Measurements from ENCODE around the gene POLR2J. TPM values are rescaled to one million over a fixed set of nuclear protein-coding genes. Genes with fewer than 3 reads are reported as not detected.
"Not testable (repeated sequence)": the region's sequence is repeated elsewhere in the genome, so short reads cannot be mapped to it uniquely, and the experiment has no call there.

POLR2J gene
- total RNA-seq, 1 donor from 2014 or later: 55.3 TPM

DNA sequence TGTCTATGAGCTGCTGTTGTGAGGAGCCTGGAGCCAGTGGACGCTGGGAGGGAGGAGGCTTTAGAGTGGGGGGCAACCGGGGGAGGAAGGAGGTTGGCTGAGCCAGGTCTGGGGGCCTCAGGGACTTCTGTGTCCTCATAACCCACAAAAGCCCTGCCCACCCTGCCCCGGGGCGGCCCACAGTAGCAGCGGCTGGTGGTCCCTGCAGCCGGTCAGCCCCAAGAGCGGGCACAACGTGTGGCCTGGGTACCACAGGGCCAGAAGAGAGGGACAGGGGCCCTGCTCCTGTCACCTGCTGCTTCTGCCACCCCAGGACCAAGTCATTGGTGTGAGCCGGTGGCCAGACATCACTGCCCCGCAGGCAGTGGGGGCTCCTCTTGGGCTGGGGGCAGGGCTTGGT is 3.2 kb upstream of the POLR2J start:
- H3K9me3 Mint-ChIP-seq; H3K4me3 Mint-ChIP-seq; H3K36me3 Mint-ChIP-seq (ENCODE audit: low read depth); DNase-seq (ENCODE audit: low spot score); H3K4me1 Mint-ChIP-seq (ENCODE audit: low read depth); H3K27ac Mint-ChIP-seq; intact Hi-C loops (cut with micrococcal nuclease); H3K27me3 Mint-ChIP-seq (ENCODE audit: insufficient read depth): not testable (repeated sequence)

DNA sequence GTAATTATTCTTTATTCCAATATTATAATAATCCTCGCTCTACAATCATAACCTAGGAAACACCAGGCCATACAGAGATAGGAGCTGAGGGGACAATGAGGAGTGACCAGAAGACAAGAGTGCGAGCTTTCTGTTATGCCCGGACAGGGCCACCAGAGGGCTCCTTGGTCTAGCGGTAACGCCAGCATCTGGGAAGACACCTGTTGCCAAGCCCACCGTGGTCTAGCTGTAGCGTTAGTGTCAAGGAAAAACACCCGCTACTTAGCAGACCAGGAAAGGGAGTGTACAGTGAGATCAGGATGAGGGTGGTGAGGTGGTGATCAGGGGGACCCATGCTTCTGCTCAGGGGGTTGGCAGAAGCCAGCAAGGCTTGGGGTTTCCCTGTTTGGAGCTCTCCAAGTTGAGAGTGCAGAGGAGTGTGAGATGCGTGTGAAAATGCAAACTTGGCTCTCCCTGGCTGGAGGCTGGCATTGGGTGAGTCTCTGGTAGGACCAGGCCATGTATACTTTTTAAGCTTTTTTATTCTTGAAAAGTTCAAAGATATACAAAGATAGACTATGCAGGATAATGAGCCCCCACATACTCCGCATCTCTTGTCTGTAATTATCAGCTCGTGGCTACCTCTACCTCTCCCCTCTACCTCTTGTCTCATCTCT is 1.4 kb upstream of the POLR2J start:
- DNase-seq (ENCODE audit: low spot score): peak; percentile 2
- H3K36me3 Mint-ChIP-seq (ENCODE audit: low read depth); H3K27me3 Mint-ChIP-seq (ENCODE audit: insufficient read depth); H3K4me1 Mint-ChIP-seq (ENCODE audit: low read depth); H3K4me3 Mint-ChIP-seq; intact Hi-C loops (cut with micrococcal nuclease); H3K9me3 Mint-ChIP-seq; H3K27ac Mint-ChIP-seq: not testable (repeated sequence)

DNA sequence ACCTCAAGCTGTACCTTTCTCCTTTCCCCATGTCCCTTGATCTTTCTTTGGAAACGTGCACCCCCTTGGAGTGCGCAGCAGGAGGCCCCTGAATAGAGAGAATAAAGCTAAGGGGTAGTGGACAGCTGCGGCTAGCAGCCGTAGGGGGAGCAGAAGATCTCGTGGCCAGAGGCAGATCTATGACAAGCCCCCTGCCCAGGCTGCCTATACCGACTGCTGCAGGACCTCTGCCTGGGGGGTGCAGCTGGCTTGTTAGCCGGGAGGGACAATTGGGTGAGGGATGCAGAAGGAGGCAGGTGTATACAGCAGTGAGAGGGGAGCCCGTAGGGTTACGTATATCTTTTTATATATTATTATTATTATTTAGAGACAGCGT is 475 bp upstream of the POLR2J start:
- H3K9me3 Mint-ChIP-seq; H3K4me3 Mint-ChIP-seq; DNase-seq (ENCODE audit: low spot score); H3K27me3 Mint-ChIP-seq (ENCODE audit: insufficient read depth); H3K27ac Mint-ChIP-seq; H3K36me3 Mint-ChIP-seq (ENCODE audit: low read depth); intact Hi-C loops (cut with micrococcal nuclease); H3K4me1 Mint-ChIP-seq (ENCODE audit: low read depth): not testable (repeated sequence)

DNA sequence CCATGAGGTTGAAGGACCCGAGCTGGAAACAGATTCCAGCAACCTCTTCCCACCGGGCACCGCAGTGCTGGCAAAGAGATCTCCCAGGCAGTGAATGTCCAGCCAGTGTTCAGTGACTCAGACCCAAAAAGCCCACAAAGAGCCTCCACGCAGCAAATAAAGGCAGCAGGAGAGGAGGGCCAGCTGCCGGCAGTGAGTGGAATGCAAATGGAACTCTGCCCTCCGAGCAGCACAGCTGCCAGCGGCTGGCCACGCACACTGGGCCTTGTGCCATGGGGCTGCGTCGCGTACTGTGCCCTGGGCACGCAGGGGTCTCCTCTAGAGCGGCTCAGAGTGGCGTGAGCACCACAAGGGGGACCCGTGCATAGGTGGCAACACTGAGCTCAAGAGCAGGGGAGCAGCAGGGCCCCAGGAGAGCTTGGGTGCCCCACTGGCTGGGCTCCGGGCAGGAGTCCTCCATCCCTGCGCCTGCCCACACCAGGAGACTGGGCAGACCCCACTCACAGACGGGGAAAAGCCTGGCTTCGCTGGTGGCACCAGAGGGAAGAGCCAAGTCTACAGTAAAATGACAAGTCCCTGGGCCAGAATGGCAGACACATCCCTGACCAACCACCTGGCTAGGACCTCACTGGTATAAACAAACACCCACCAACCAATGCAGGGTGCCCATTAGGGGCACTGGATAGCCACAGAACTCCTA is 3.8 kb downstream of the POLR2J start:
- H3K4me1 Mint-ChIP-seq (ENCODE audit: low read depth); H3K4me3 Mint-ChIP-seq; intact Hi-C loops (cut with micrococcal nuclease); H3K27me3 Mint-ChIP-seq (ENCODE audit: insufficient read depth); DNase-seq (ENCODE audit: low spot score); H3K27ac Mint-ChIP-seq; H3K9me3 Mint-ChIP-seq; H3K36me3 Mint-ChIP-seq (ENCODE audit: low read depth): not testable (repeated sequence)

DNA sequence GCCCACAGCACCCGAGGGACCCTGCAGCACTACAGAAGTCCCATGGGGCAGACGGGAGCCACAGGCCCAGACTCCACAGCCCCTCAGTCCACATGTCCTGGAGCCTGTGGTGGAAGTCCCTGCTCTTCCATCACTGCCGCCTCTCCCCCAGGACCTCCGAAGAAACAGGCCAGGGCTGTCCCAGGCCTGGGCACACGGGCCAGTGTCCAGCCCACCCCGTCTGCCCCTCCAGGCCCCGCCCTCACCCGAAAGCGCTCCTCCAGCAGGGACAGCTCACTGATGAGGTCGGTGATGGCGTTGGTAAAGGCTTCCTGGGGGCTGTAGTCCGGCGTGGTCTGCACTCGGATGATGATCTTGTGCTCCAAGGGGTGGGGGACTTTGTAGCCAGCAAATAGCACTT is 4.6 kb downstream of the POLR2J start:
- H3K27me3 Mint-ChIP-seq (ENCODE audit: insufficient read depth); DNase-seq (ENCODE audit: low spot score); H3K4me3 Mint-ChIP-seq; H3K9me3 Mint-ChIP-seq; H3K4me1 Mint-ChIP-seq (ENCODE audit: low read depth); H3K36me3 Mint-ChIP-seq (ENCODE audit: low read depth); intact Hi-C loops (cut with micrococcal nuclease); H3K27ac Mint-ChIP-seq: not testable (repeated sequence)

DNA sequence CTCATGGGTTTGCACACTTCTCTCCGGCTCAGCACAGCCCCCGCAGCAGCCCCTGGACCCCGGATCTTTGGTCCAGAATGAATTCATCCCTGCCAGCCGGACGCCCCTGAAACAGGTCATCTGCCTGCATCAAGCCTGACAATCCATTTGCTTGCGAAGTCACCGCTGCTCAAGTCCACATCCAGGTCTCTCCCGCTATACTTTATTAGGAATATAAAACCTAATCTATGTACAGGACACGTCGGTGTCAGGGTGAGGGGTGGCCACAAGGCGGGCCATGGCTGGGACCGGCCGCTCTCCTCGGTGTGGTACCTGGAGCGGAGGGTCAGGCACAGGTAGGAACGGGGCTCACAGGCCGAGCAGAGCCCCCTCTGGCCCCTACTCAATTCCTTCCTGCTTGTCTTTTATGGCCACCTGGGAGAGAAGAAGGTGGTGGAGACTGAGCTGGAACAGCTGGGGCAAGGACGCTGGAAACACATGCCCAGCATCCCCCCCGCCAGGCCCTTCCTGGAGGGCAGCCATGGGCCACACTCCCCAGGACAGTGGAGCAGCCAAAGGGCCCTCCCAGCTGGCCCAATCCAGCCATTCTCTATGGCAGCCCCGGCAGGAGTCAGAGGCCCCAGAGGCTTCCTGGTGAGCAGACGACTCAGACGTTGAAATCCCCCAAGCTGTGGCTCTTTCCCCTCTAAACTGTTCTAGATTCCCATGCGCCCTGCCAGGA is 5.3 kb downstream of the POLR2J start:
- H3K36me3 Mint-ChIP-seq (ENCODE audit: low read depth): peaks cover 7% of the 10 kb centered on the region
- DNase-seq (ENCODE audit: low spot score): no peak
- H3K4me3 Mint-ChIP-seq: no peak overlapping the region
- H3K27me3 Mint-ChIP-seq (ENCODE audit: insufficient read depth): no peaks in the 10 kb centered on the region
- H3K4me1 Mint-ChIP-seq (ENCODE audit: low read depth): no peaks in the 10 kb centered on the region
- no peak overlapping the region for H3K27ac Mint-ChIP-seq
- intact Hi-C loops (cut with micrococcal nuclease): no loop called here
- H3K9me3 Mint-ChIP-seq: no peaks in the 10 kb centered on the region

DNA sequence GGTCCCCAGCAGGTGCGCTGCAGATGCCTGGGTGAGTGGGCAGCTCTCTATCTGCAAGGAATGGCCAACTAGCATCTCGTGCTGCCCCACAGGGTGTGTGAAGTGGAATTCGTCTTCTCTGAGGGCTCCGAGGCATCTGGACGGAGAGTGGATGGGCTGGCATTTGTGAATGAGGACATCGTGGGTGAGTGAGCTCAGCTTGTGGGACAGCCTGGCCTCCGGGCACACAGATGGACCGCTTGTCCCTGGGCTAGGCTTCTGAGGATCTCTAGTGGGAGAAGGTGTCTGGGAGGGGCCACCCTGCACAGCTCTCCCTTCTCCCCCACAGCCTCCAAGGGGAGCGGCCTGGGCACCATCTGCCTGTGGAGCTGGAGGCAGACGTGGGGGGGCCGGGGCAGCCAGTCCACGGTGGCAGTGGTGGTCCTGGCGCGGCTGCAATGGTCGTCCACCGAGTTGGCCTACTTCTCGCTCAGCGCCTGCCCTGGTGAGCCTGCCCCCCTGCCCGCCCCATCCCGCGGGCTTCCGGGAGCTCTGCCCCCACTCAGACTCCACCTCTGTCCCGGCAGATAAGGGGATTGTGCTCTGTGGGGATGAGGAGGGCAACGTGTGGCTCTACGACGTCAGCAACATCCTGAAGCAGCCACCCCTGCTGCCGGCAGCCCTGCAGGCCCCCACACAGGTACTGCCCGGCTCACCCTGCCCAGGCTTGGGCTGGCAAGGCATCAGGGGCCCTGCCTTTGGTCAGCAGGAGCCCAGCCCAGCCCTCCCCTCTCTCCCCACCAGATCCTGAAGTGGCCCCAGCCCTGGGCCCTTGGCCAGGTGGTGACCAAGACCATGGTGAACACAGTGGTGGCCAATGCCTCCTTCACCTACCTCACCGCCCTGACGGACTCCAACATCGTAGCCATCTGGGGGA is 6.3 kb downstream of the POLR2J start:
- Mint-ChIP-seq H3K4me1 (ENCODE audit: low read depth) (no peaks in the 10 kb centered on the region), H3K36me3 (ENCODE audit: low read depth) (peaks cover 7% of the 10 kb centered on the region), H3K4me3 (no peak overlapping the region), H3K9me3 (no peaks in the 10 kb centered on the region), H3K27ac (no peak overlapping the region), H3K27me3 (ENCODE audit: insufficient read depth) (no peaks in the 10 kb centered on the region)
- intact Hi-C loops (cut with micrococcal nuclease): no loop called here
- DNase-seq (ENCODE audit: low spot score): no peak

DNA sequence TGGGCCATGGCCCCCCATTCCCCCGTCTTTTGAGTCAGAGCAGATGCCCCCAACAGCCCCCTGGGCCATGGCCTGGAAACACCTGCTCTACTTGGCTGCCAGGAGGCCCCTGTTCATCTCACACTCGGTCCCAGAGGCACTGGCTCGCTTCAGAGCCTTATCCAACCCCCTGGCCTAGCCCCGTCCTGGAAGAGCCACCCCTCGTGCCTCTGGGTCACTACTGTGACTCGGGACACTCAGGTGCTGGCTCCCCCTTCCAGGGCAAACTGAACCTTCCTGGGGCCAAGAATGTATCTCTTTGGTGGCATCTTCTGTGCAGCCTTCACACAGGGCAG is 7.0 kb downstream of the POLR2J start:
- DNase-seq (ENCODE audit: low spot score): no peak

DNA sequence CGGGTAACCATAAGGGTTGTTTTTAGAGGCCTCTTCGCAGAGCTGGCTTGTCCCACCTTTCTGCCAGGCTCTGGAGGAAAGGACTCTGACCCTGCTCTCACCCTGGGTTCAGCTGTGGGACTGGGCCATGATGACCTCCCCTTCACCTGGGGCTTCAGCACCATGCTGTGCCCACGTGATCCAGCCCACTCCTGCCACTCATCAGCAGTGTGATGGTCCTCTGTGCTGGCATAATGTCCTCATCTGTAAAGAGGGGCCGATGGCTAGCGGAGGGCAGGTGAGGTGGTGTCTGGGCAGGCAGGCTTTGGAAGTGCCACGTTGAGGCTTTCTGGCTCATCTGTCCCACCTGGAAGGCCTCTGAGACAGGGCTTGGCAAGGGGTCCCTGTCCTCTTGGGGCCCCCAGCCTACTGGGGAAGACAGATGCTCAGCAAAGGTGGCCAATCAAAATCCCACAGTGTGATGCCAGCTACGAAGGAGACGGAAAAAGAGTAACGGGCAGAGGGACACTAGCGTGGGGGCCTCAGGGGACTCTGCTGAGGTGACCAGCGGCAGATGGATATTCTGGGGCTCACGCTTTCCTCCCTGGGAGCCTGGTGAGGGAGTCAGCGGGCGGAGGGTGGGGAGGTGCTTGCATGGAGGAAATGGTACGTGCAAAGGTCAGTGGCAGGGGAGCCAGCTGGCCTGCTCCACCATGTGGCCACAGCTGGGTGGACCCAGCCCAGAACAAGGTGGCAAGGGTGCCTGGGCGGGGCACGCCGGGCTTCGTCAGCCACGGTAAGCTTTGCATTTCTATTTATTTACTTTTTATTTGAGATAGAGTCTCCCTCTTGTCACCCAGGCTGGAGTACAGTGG is 8.5 kb downstream of the POLR2J start:
- peaks cover 8% of the 10 kb centered on the region for H3K36me3 Mint-ChIP-seq (ENCODE audit: low read depth)
- H3K4me1 Mint-ChIP-seq (ENCODE audit: low read depth): peaks cover 13% of the 10 kb centered on the region
- DNase-seq (ENCODE audit: low spot score): no peak
- no peaks in the 10 kb centered on the region for H3K9me3 Mint-ChIP-seq
- H3K4me3 Mint-ChIP-seq: no peak overlapping the region
- intact Hi-C loops (cut with micrococcal nuclease): no loop called here
- H3K27ac Mint-ChIP-seq: no peak overlapping the region
- H3K27me3 Mint-ChIP-seq (ENCODE audit: insufficient read depth): no peaks in the 10 kb centered on the region

More for the DNA sequence above, 7.0 kb downstream of the POLR2J start:
- Mint-ChIP-seq H3K36me3 (ENCODE audit: low read depth) (peaks cover 7% of the 10 kb centered on the region), H3K4me1 (ENCODE audit: low read depth) (peaks cover 4% of the 10 kb centered on the region), H3K27me3 (ENCODE audit: insufficient read depth) (no peaks in the 10 kb centered on the region), H3K4me3 (no peak overlapping the region), H3K9me3 (no peaks in the 10 kb centered on the region), H3K27ac (no peak overlapping the region)
- intact Hi-C loops (cut with micrococcal nuclease): no loop called here

DNA sequence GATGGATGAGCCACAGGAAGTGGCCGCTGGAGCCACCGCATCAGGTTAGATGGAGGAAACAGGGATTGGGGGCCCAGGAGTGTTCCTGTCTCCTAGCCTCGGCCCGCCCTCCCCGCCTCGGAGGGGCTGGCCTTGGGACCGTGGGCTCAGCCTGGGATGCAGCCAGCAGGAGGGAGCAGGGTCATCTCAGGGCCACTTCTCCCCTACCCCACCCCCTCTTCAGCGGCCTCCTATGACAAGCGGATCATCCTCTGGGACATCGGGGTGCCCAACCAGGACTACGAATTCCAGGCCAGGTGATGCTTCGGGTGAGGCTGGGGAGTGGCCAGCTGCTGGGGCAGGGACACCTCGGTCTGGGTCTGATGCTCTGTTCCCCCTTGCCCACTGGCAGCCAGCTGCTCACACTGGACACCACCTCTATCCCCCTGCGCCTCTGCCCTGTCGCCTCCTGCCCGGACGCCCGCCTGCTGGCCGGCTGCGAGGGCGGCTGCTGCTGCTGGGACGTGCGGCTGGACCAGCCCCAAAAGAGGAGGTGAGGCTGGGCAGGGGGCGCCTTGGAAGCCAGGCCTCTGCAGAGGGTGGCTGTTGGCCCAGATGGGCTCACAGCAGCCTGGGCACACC is 9.3 kb downstream of the POLR2J start:
- peaks cover 13% of the 10 kb centered on the region for H3K4me1 Mint-ChIP-seq (ENCODE audit: low read depth)
- H3K9me3 Mint-ChIP-seq: no peaks in the 10 kb centered on the region
- H3K36me3 Mint-ChIP-seq (ENCODE audit: low read depth): peaks cover 8% of the 10 kb centered on the region
- no peaks in the 10 kb centered on the region for H3K27me3 Mint-ChIP-seq (ENCODE audit: insufficient read depth)
- no peak overlapping the region for H3K27ac Mint-ChIP-seq
- no peak for DNase-seq (ENCODE audit: low spot score)
- intact Hi-C loops (cut with micrococcal nuclease): no loop called here
- no peak overlapping the region for H3K4me3 Mint-ChIP-seq

DNA sequence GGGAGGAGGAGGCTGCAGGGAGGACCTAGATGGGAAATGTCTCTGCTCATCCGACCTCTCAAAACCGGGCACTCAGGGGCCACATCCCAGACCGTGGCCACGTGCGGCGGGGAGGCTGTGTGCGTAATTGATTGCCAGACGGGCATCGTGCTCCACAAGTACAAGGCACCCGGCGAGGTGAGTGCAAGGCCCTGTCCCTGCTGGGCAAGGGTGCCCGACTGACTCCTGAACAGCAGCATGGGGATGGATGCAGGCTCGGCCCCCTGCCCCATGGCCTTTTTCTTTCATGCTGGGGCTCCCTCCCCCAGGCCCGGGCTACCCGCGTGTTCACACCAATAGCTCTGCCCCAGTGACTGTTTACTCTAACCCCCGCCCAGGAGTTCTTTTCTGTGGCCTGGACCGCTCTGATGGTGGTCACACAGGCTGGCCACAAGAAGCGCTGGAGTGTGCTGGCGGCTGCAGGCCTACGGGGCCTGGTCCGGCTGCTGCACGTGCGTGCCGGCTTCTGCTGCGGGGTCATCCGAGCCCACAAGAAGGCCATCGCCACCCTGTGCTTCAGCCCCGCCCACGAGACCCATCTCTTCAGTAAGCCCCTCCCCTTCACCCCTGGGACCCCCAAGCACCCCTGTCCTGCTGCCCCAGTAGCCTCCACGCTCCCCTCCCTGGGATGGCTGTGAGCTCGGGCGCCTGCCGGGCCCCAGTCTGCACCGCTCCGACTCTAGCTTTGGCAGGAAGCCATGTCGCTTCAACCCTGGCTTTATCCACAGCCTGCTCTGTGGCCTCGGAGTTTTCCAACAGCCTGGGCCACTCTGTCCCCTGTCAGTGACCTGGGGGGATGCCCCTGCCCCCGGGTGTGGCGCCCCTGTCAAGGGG is 10.0 kb downstream of the POLR2J start:
- H3K36me3 Mint-ChIP-seq (ENCODE audit: low read depth): peaks cover 8% of the 10 kb centered on the region
- peaks cover 18% of the 10 kb centered on the region for H3K4me1 Mint-ChIP-seq (ENCODE audit: low read depth)
- DNase-seq (ENCODE audit: low spot score): no peak
- H3K27ac Mint-ChIP-seq: no peak overlapping the region
- H3K27me3 Mint-ChIP-seq (ENCODE audit: insufficient read depth): no peaks in the 10 kb centered on the region
- no peaks in the 10 kb centered on the region for H3K9me3 Mint-ChIP-seq
- intact Hi-C loops (cut with micrococcal nuclease): no loop called here
- no peak overlapping the region for H3K4me3 Mint-ChIP-seq

Measured in activated T-helper 1 cell treated with anti-CD3 and anti-CD28 coated beads, Interleukin-12 subunit alpha, Interleukin-12 subunit beta, Interleukin-2, Interleukin-4 antibody, amounts not matched to agents 30 ng/mL and 10 ng/mL and 1 ng/mL, durations not matched to agents 14 hours and 24 hours and 36 hours (primary cell).